HepG2 (cell line): ENCODE results near the gene KCTD19. TPM values are rescaled to one million over a fixed set of nuclear protein-coding genes. Genes with fewer than 3 reads are reported as not detected.

Source experiments
- AGO1 ChIP-seq: fragments of 200-400 bp; formaldehyde crosslinking; IDR thresholded peaks from 2 replicates; pipeline ENCODE4 v1.6.1; 2017; ENCODE audit warnings: mild to moderate bottlenecking, low read depth, low read length, moderate library complexity; ENCODE audit not compliant: poor library complexity, severe bottlenecking
- ELK4 ChIP-seq: sonication (generic); formaldehyde crosslinking; IDR thresholded peaks from 2 replicates; pipeline ENCODE4 v1.9.0; 2021; ENCODE audit warnings: missing genetic modification reagents, borderline replicate concordance
- JUNB ChIP-seq: sonication (generic); formaldehyde crosslinking; IDR thresholded peaks from 2 replicates; pipeline ENCODE4 v1.8.0; 2022; ENCODE audit warnings: missing genetic modification reagents, mild to moderate bottlenecking, borderline replicate concordance
- KMT2A ChIP-seq: sonication (generic); formaldehyde crosslinking; IDR thresholded peaks from 2 replicates; pipeline ENCODE4 v1.4.0; 2020; ENCODE audit warnings: missing genetic modification reagents
- MAF1 ChIP-seq: sonication (generic); formaldehyde crosslinking; IDR thresholded peaks from 2 replicates; pipeline ENCODE4 v1.5.0; 2020; ENCODE audit warnings: missing genetic modification reagents, borderline replicate concordance
- NCOR1 ChIP-seq: fragments of 200-600 bp; sonication (generic); IDR thresholded peaks from 2 replicates; pipeline ENCODE4 v1.7.0; 2017; ENCODE audit warnings: antibody characterized with exemption, low read length, borderline replicate concordance
- ZBTB20 ChIP-seq: sonication (generic); formaldehyde crosslinking; IDR thresholded peaks from 2 replicates; pipeline ENCODE4 v1.8.1; 2023; ENCODE audit warnings: missing genetic modification reagents, low read depth, mild to moderate bottlenecking, borderline replicate concordance
- ZNF232 ChIP-seq: sonication (generic); formaldehyde crosslinking; IDR thresholded peaks from 2 replicates; pipeline ENCODE4 v1.4.0; 2020; ENCODE audit warnings: missing genetic modification reagents, borderline replicate concordance
- ZNF407 ChIP-seq: sonication (generic); formaldehyde crosslinking; IDR thresholded peaks from one replicate; pipeline ENCODE4 v1.5.1; 2020; ENCODE audit warnings: mild to moderate bottlenecking, missing genetic modification reagents; ENCODE audit errors: not compliant biosample characterization
- ZNF512B ChIP-seq: sonication (generic); formaldehyde crosslinking; IDR thresholded peaks from 2 replicates; pipeline ENCODE4 v1.5.1; 2020; ENCODE audit warnings: missing genetic modification reagents, mild to moderate bottlenecking, borderline replicate concordance
- ZNF687 ChIP-seq: sonication (generic); formaldehyde crosslinking; IDR thresholded peaks from 2 replicates; pipeline ENCODE4 v1.5.1; 2020; ENCODE audit warnings: mild to moderate bottlenecking, missing genetic modification reagents, moderate library complexity
- polyA plus RNA-seq, 8 experiments: library from polyadenylated mRNA; depleted of rRNA in 3 of 8; stranded (reverse) in 7 of 8; unstranded in 1 of 8; fragments of >200 nt; fragmentation: Illumina TruSeq in 4 of 8; extraction: Trizol in 4 of 8; gene quantifications; 2 replicates each; pipeline versions ENCODE4 v1.2.1 to v1.2.3, GENCODE V29; 2011 to 2016; ENCODE audit warnings: low read depth in 4 of 8, missing spikeins in 1 of 8, mixed read lengths in 1 of 8; ENCODE audit not compliant: insufficient read depth in 1 of 8
- total RNA-seq, 5 experiments: library from RNA; depleted of rRNA; stranded (reverse); fragments of >200 nt; fragmentation: Illumina TruSeq; extraction: Trizol; gene quantifications; 2 replicates each; pipeline ENCODE4 v1.2.3, GENCODE V29; 2016; ENCODE audit warnings: low read depth in 1 of 5

KCTD19 gene
- total and polyA plus RNA-seq, 2 of the 13 experiments (the other 11 are each of a cell fraction or from before 2014, with no cell fraction given), result not detected

- TF ChIP-seq ZNF512B (CRISPR knock-in tag), result no peak
- no peak for TF ChIP-seq ZNF407 (CRISPR knock-in tag)
- TF ChIP-seq MAF1 (CRISPR knock-in tag), result 0 out of 2 replicates have a peak, but pooled peaks have one; percentile 22
- TF ChIP-seq ZNF232 (CRISPR knock-in tag), result no peak; the same call in 1 of the 2 replicates
- peak; percentile 95 for TF ChIP-seq ZNF687
- no peak for TF ChIP-seq ZBTB20 (CRISPR knock-in tag)
- peak; percentile 42; the same call in 1 of the 2 replicates for TF ChIP-seq KMT2A (CRISPR knock-in tag)
- TF ChIP-seq AGO1, result no peak
- TF ChIP-seq JUNB, result no peak
- TF ChIP-seq ELK4 (CRISPR knock-in tag), result no peak; the same call in 1 of the 2 replicates
- TF ChIP-seq NCOR1, result no peak
Measured at GRCh38 chr16:67278773-67279295, 47.7 kb downstream of the KCTD19 start (continued).
